SK-N-SH treated with all-trans-retinoic acid at 6 μM for 48 hours (cell line): Measurements from ENCODE around the gene MAST4.

ENCODE experiments used
- ATAC-seq: fragments of 200-7000 bp; cut with Tn5 transposase; 3 replicates; pipeline ENCODE4 v1.9.1; 2020; ENCODE audit warnings: mild to moderate bottlenecking, moderate library complexity
- BACH2 ChIP-seq: fragments of 250-450 bp; sonication (Bioruptor Pico); IDR thresholded peaks from 2 replicates; pipeline ENCODE4 v1.9.0; 2021; ENCODE audit warnings: mild to moderate bottlenecking, borderline replicate concordance
- CSDC2 ChIP-seq: fragments of 250-450 bp; sonication (Bioruptor Pico); IDR thresholded peaks from 2 replicates; pipeline ENCODE4 v1.5.0; 2020; ENCODE audit warnings: mild to moderate bottlenecking, moderate library complexity
- CSRNP3 ChIP-seq: fragments of 250-450 bp; sonication (Bioruptor Pico); IDR thresholded peaks from 2 replicates; pipeline ENCODE4 v1.5.1; 2021; ENCODE audit warnings: mild to moderate bottlenecking, moderate library complexity
- ESRRG ChIP-seq: fragments of 250-450 bp; sonication (Bioruptor Pico); IDR thresholded peaks from 2 replicates; pipeline ENCODE4 v1.6.1; 2021; ENCODE audit warnings: mild to moderate bottlenecking
- GLIS3 ChIP-seq: fragments of 250-450 bp; sonication (Bioruptor Pico); IDR thresholded peaks from 2 replicates; pipeline ENCODE4 v1.5.0; 2020; ENCODE audit warnings: mild to moderate bottlenecking, moderate library complexity
- ISL1 ChIP-seq: fragments of 250-450 bp; sonication (Bioruptor Pico); IDR thresholded peaks from 2 replicates; pipeline ENCODE4 v2.1.2; 2022; ENCODE audit warnings: mild to moderate bottlenecking, moderate library complexity
- OSR1 ChIP-seq: fragments of 250-450 bp; sonication (Bioruptor Pico); IDR thresholded peaks from 2 replicates; pipeline ENCODE4 v1.8.0; 2022; ENCODE audit warnings: moderate library complexity, mild to moderate bottlenecking, inconsistent platforms
- PATZ1 ChIP-seq: fragments of 250-450 bp; sonication (Bioruptor Pico); IDR thresholded peaks from 2 replicates; pipeline ENCODE4 v1.8.0; 2020; ENCODE audit warnings: mild to moderate bottlenecking, moderate library complexity, borderline replicate concordance
- POU6F1 ChIP-seq: fragments of 250-450 bp; sonication (Bioruptor Pico); IDR thresholded peaks from 2 replicates; pipeline ENCODE4 v1.8.0; 2021; ENCODE audit warnings: low read depth, mild to moderate bottlenecking, moderate library complexity, borderline replicate concordance
- PPARA ChIP-seq: fragments of 250-450 bp; sonication (Bioruptor Pico); IDR thresholded peaks from 2 replicates; pipeline ENCODE4 v1.5.0; 2020; ENCODE audit warnings: mild to moderate bottlenecking, borderline replicate concordance
- RARB ChIP-seq: fragments of 250-450 bp; sonication (Bioruptor Pico); IDR thresholded peaks from 2 replicates; pipeline ENCODE4 v1.8.0; 2021; ENCODE audit warnings: mild to moderate bottlenecking, moderate library complexity
- SNAI2 ChIP-seq: fragments of 250-450 bp; sonication (Bioruptor Pico); IDR thresholded peaks from 2 replicates; pipeline ENCODE4 v1.5.0; 2020; ENCODE audit warnings: mild to moderate bottlenecking, moderate library complexity
- TCF4 ChIP-seq: fragments of 250-450 bp; sonication (Bioruptor Pico); IDR thresholded peaks from 2 replicates; pipeline ENCODE4 v1.8.0; 2021; ENCODE audit warnings: mild to moderate bottlenecking, moderate library complexity, borderline replicate concordance
- TOX ChIP-seq: fragments of 250-450 bp; sonication (Bioruptor Pico); IDR thresholded peaks from 2 replicates; pipeline ENCODE4 v1.8.0; 2021; ENCODE audit warnings: mild to moderate bottlenecking, moderate library complexity, borderline replicate concordance
- TSHZ2 ChIP-seq: fragments of 250-450 bp; sonication (Bioruptor Pico); IDR thresholded peaks from 2 replicates; pipeline ENCODE4 v1.5.0; 2020; ENCODE audit warnings: mild to moderate bottlenecking, moderate library complexity
- ZFP30 ChIP-seq: fragments of 450-650 bp; formaldehyde crosslinking; IDR thresholded peaks from 2 replicates; pipeline ENCODE4 v1.5.0; 2022; ENCODE audit warnings: mild to moderate bottlenecking, moderate library complexity
- ZNF565 ChIP-seq: fragments of 450-650 bp; formaldehyde crosslinking; conservative IDR thresholded peaks from 2 replicates; pipeline ENCODE4 v1.5.0; 2020; ENCODE audit warnings: low read depth, mild to moderate bottlenecking, moderate library complexity
- ZNF70 ChIP-seq: fragments of 450-650 bp; formaldehyde crosslinking; IDR thresholded peaks from 2 replicates; pipeline ENCODE4 v1.5.0; 2020; ENCODE audit warnings: mild to moderate bottlenecking, moderate library complexity
- TF ChIP-seq, protein P1 (sequence below): fragments of 250-450 bp; sonication (Bioruptor Pico); IDR thresholded peaks from 2 replicates; pipeline ENCODE4 v1.5.1; 2020; ENCODE audit warnings: low read depth, mild to moderate bottlenecking, moderate library complexity

The MAST4 gene

DNA sequence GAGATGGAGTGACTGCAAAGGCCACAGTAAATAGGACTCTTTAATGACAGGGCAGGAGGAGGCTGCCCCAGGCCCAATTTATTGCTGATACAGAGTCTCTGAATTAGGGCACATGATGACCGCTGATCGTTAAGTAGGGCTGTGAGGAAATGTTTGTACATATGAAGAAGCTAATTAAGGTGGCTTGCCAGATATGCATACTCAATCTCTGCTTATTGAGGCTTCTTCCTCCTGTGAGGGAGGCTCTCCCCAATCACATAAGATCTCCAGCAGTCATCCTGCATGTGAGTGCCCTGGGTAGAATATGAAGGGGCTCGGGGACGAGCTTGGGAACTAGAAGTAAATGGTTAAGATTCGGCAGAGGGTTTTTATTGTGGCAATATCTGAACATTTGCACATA, 608.6 kb downstream of the MAST4 start (continued):
- TF ChIP-seq ZNF565 (CRISPR knock-in tag) (no peak), TSHZ2 (CRISPR knock-in tag) (no peak), CSDC2 (CRISPR knock-in tag) (no peak), SNAI2 (CRISPR knock-in tag) (no peak), ESRRG (CRISPR knock-in tag) (no peak), ZNF70 (CRISPR knock-in tag) (no peak), GLIS3 (CRISPR knock-in tag) (no peak), ZFP30 (CRISPR knock-in tag) (no peak), ISL1 (CRISPR knock-in tag) (no peak), PPARA (CRISPR knock-in tag) (no peak)

DNA sequence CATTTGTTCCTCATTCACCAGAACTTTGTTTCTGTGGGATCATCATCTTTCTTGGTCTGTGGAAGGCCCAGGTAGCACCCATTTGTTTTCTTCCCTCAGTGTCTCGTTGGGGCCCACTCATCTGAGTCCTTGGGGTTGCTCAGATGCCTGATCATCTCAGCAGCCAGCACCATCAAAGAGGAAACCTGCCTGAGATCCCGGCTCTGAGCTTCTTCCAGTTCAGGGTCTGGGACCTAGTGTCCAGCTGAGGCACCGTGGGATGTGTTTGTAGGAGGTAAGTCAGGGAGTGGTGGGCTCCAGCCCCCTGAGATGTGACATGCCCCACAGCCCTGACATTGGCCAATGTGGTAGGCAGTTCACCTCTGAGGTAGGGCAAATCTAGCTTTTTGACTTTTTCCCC, 609.8 kb downstream of the MAST4 start:
- no peak for TF ChIP-seq BACH2 (CRISPR knock-in tag)
- TF ChIP-seq PATZ1 (CRISPR knock-in tag), result no peak
- no peak for TF ChIP-seq TOX (CRISPR knock-in tag)
- TF ChIP-seq CSRNP3, result no peak
- TF ChIP-seq ISL1 (CRISPR knock-in tag), result no peak
- TF ChIP-seq, protein P1, sequence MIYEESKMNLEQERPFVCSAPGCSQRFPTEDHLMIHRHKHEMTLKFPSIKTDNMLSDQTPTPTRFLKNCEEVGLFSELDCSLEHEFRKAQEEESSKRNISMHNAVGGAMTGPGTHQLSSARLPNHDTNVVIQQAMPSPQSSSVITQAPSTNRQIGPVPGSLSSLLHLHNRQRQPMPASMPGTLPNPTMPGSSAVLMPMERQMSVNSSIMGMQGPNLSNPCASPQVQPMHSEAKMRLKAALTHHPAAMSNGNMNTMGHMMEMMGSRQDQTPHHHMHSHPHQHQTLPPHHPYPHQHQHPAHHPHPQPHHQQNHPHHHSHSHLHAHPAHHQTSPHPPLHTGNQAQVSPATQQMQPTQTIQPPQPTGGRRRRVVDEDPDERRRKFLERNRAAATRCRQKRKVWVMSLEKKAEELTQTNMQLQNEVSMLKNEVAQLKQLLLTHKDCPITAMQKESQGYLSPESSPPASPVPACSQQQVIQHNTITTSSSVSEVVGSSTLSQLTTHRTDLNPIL (CRISPR knock-in tag), result no peak
- TF ChIP-seq PPARA (CRISPR knock-in tag), result no peak
- TF ChIP-seq OSR1 (CRISPR knock-in tag), result no peak
- no peak for TF ChIP-seq ZNF70 (CRISPR knock-in tag)
- TF ChIP-seq TSHZ2 (CRISPR knock-in tag), result no peak
- ATAC-seq, result no peak

DNA sequence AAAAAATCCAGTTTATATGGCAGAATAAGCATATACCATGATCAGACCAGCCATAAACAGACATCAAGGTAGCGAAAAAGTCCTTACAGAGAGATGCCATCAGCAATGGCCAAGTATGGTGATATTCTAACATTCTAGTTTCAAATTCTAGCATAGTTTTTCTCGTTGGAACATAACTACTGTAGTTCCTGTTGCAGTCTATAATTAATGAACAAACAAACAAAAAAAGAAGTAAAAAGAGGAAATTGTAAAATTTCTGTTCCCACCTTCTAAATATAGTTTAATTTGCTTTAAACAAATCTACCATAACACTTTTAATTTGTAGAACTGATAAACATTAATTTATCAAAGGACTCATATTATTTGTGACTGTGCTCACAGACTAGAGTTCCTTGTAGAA, 610.3 kb downstream of the MAST4 start:
- no peak for ATAC-seq
- TF ChIP-seq SNAI2 (CRISPR knock-in tag) (no peak), BACH2 (CRISPR knock-in tag) (no peak), ZNF565 (CRISPR knock-in tag) (no peak), PPARA (CRISPR knock-in tag) (no peak), ZNF70 (CRISPR knock-in tag) (no peak), POU6F1 (CRISPR knock-in tag) (no peak), CSRNP3 (no peak), OSR1 (CRISPR knock-in tag) (no peak), TCF4 (no peak), PATZ1 (CRISPR knock-in tag) (no peak), RARB (CRISPR knock-in tag) (no peak), ESRRG (CRISPR knock-in tag) (no peak)
- TF ChIP-seq, protein P1 (CRISPR knock-in tag), result no peak
